Hepatocyte (in vitro differentiated cells): ENCODE data around the gene TRPM5.

Source experiments
- CTCF ChIP-seq: fragments of 200-600 bp; sonication (generic); IDR thresholded peaks from 2 replicates; pipeline ENCODE4 v1.5.1; 2016; ENCODE audit warnings: antibody characterized with exemption, mild to moderate bottlenecking; ENCODE audit not compliant: poor library complexity
- EZH2 ChIP-seq: fragments of 200-600 bp; sonication (generic); IDR thresholded peaks from 2 replicates; pipeline ENCODE4 v1.6.1; 2016; ENCODE audit warnings: antibody characterized with exemption, mild to moderate bottlenecking, borderline replicate concordance

- TF ChIP-seq CTCF (no peak), EZH2 (no peak)
Measured at GRCh38 chr11:2406451-2406850, 37.9 kb downstream of the TRPM5 start.
